ENCODE results near the gene CHCHD6.

CHCHD6 gene

GRCh38 chr3:126998320-126998719 is 294.3 kb downstream of the CHCHD6 start:
- DNase-seq = no peak

GRCh38 chr3:126998728-126999127 is 294.7 kb downstream of the CHCHD6 start:
- DNase-seq = no peak

- no peak for DNase-seq
These were observed 295.3 kb downstream of the CHCHD6 start for GRCh38 chr3:126999383-126999782.

- no peak for DNase-seq
These were observed 296.1 kb downstream of the CHCHD6 start for GRCh38 chr3:127000119-127000518.

- no peak for DNase-seq
These were observed 296.7 kb downstream of the CHCHD6 start for GRCh38 chr3:127000761-127001160.

GRCh38 chr3:127001486-127002194 is 297.6 kb downstream of the CHCHD6 start:
- no peak for DNase-seq

- no peak for DNase-seq
These were observed 298.4 kb downstream of the CHCHD6 start for GRCh38 chr3:127002195-127003174.

GRCh38 chr3:127003175-127003555 is 299.1 kb downstream of the CHCHD6 start:
- no peak for DNase-seq

GRCh38 chr3:127003601-127004280 is 299.7 kb downstream of the CHCHD6 start:
- DNase-seq = no peak

GRCh38 chr3:127004641-127005397 is 300.8 kb downstream of the CHCHD6 start:
- DNase-seq = no peak

- DNase-seq = no peak
These were observed 301.9 kb downstream of the CHCHD6 start for GRCh38 chr3:127005864-127006500.

- DNase-seq = no peak
These were observed 302.9 kb downstream of the CHCHD6 start for GRCh38 chr3:127006781-127007436.

GRCh38 chr3:127008236-127008635 is 304.2 kb downstream of the CHCHD6 start:
- no peak for DNase-seq

- DNase-seq = no peak
These were observed 305.5 kb downstream of the CHCHD6 start for GRCh38 chr3:127009531-127009930.

All from Kasumi-1 (cell line).